ENCODE results near the gene RPL36.
"Not testable (repeated sequence)": the region's sequence is repeated elsewhere in the genome, so short reads cannot be mapped to it uniquely, and the experiment has no call there.

The RPL36 gene

DNA sequence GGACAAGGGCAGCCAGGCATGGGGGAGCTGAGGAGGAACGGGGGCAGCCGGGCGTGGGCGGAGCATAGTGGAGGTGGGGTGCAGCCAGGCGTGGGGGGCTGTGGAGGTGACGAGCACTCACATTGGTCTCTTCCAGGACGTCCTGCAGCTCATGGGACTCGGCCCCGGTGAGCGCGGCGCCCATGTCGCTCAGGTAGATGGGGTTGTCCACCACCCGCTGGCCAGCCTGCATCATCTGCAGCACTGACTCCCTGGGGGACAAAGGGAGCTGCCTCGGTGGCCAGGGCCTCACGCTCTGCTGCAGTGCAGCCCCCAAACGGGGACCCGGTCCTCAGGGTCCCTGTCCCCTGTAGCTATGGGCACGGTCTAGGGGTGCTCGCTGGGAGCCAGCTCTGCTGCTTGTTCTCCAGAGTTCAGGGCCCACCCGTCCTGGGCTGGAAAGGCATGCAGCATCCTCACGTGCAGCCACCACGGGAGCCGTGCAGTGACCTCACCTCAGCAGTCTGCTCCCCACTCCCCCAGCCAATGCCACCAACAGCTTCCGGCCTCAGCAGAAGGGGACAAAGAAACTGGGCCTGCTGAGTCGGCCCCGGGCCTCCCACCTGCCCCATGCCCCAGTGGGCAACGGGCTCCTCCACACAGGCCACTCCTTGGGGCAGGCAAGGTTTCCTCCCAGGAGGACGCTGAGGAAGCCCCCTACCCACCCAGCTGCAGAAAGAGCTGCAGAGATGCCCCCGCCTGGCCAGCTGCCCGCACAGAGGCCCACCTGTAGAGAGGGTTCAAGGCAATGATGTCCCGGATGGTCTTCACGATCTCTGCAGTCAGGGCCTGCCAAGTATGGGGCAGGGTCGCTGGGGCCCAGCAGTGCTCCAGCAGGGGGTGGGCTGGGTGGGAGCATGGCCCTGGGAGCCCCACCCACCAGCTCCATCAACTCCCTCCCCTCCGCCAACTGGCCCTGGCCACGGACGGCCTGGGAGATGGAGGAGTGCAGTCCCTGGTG lies 17.8 kb downstream of the RPL36 start:
- no peak for DNase-seq

DNA sequence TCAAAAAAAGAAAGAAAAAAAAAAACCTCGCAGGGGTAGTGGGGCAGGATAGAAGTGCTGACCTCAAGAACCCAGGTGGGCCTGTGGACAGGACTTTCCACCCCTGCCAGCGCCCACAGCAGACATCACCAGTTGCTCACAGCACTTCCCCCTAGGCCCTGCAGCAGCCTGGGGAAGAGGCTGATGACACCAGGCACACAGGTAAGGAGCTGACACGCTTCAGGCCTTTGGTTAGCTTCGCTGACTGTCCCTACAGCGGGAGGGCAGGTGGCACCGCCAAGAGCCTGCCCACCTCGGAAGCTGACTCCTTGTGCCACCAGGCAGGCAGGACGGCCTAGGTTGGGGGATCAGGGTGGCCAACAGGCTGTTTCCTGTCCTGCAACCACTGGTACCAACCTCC lies 20.9 kb downstream of the RPL36 start:
- no peak for DNase-seq

DNA sequence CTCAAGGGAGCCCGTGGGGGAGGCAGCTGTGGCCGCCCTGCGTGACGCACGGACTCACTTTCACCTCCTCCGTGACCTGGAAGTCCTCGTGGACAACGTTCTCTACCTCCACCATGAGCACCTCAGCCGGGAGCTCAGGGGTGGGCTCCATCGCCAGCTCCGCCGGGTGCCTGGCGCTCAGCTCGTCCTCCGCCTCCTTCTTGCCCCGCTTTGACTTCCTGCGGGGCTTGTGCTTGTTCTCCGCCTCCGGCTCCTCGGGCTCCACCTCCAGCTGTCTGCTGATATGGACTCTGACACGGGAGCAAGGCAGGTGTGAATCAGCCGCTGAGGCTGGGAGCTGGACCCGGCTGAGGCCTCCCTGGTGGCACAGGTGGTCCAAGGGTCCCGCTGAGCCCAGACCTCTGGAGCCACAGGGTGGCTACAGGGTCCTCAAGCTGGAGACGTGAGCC lies 21.6 kb downstream of the RPL36 start:
- DNase-seq = no peak

DNA sequence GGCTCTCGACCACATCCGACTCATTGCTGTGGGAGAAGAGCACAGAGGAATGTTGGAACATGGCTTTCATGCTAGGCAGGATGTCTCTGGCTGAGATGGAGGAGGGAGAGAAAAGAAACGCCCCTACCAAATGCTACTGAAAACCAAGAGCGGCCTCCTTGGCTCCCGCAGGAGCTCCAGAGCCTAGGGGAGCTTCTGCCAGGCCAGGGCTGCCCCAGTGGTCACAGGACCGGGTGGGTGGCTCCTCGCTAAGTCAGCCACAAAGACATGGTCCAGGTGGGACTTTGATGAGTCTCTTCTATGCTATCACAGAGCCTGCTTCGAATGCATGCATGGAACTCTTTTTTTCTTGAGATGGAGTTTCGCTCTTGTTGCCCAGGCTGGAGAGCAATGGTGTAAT lies 23.1 kb downstream of the RPL36 start:
- no peak for DNase-seq

DNA sequence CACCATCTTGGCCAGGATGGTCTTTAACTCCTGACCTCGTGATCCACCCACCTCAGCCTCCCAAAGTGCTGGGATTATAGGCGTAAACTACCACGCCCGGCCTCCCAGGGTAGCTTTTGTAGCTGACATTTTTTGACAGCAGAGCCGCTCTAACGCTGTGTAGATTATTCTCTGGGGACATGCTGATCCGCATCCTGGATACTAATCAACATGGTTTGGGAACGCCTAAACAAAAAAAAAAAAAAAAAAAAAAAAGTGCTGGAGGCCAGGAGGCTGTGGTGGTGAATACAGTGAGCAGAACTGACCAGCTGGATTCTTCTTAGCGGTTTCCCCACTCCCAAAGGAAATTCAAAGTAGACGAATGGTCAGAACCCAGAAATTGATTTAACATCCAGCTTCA lies 24.7 kb downstream of the RPL36 start:
- no peak for DNase-seq

DNA sequence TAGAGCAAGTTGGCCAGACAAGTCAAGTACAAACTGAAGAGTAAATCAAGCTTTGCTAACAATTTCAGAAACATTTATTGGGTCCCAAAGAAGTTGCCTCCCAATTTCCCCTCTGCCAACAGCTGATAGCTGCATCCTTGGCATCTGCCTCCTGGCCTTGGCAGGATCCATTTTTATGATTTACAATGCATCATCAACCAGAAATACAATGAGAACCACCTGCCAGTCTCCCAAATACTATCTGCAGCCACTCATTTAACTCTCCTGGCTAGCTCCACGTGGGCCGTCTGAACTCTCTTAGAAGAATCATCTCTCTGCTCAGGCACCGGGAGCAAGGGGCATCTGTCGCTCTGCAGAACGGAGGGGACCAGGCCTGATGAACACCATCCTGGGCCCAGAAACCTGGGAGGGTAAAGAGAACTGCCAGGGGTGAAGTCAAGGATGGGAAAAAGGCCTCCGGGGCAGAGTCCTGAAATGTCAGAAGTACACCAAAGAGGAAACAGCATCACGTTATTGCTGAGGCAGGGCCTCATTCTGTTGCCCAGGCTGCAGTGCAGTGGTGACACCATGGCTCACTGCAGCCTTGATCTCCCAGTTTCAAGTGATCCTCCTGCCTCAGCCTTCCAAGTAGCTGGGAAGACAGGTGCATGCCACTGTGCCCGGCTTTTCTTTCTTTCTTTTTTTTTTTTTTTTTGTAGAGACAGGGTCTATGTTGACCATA lies 27.3 kb downstream of the RPL36 start:
- DNase-seq = peak; percentile 25

DNA sequence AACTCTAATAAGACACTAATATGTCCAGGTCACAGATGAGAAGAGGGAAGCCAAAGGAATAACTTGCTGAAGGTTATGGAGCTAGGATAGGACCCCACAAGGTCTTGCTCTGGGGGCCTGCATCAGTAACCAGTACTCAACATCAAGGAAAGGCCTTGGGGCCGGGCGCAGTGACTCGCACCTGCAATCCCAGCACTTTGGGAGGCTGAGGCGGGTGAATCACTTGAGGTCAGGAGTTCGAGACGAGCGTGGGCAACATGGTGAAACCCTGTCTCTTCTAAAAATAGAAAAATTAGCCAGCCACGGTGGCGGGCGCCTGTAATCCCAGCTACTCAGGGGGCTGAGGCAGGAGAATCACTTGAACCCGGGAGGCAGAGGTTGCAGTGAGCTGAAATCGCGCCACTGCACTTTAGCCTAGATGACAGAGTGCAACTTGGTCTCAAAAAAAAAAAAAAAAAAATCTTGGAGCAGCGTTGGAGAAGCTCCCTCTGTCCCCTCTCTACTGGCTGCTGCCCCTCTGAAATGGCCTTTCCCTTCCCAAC lies 28.0 kb downstream of the RPL36 start:
- DNase-seq = peak; percentile 57

DNA sequence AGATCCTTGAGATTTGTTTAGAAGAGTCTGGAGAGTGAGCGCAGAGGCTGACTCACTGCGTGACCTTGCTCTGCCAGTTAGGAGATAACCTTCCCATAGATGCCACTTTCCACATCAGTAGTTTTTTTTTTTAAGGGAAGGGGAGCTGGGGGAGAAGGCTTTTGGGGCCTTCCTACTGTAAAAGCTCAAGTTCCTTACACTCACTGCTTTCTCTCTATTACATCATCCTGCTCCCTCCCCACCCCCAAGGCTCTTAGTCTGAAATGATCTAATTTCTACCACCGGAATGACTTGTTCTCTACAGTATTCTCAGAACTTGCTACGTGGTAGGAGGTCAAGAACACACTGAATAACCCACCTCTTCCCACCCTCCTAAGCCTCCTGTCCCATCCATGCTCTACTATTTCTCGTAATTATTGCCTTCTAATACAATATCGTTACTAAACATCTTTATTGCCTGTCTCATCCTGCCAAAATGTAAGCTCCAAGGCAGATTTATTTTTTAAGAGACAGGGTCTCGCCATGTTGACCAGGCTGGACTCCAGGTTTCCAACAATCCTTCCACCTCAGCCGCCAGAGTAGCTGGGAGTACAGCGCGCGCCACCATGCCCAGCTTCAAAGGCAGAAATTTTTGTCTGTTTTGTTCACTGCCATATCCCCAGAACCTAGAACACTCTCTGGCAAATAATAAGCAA lies 28.6 kb downstream of the RPL36 start:
- peak; percentile 87 for DNase-seq

DNA sequence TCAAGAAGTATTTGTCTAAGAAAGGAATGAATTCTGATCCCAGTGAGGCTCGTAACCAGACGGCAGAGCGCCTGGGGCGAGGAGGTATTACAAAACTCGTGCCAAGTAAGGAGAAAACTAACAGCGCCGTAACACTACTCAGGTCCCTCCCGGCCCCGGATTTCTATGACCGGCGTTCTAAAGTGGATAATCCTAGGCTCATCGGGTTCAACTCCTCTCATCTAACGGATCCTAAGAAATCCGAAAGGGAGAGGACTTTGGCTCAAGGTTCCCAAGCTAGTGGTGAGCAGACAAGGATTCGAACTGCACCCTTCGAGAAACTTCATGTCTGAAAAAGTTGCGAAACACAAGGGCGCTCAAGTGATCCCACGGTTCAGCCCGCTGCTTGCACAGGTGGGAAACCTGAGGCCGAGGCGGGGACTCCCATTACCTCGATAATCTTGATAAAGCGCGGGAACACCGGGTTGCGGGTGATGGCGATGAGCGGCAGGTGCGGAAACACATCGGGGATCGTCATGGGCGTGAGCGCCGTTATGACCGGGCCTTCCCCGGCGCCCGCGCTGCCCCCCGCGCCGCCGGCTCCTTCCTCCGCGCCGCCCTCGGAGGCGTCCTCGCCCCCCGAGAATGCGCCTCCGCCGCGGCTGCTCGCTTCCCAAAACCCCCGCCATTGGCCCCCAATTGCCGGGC lies 29.3 kb downstream of the RPL36 start:
- DNase-seq = peak; percentile 39

DNA sequence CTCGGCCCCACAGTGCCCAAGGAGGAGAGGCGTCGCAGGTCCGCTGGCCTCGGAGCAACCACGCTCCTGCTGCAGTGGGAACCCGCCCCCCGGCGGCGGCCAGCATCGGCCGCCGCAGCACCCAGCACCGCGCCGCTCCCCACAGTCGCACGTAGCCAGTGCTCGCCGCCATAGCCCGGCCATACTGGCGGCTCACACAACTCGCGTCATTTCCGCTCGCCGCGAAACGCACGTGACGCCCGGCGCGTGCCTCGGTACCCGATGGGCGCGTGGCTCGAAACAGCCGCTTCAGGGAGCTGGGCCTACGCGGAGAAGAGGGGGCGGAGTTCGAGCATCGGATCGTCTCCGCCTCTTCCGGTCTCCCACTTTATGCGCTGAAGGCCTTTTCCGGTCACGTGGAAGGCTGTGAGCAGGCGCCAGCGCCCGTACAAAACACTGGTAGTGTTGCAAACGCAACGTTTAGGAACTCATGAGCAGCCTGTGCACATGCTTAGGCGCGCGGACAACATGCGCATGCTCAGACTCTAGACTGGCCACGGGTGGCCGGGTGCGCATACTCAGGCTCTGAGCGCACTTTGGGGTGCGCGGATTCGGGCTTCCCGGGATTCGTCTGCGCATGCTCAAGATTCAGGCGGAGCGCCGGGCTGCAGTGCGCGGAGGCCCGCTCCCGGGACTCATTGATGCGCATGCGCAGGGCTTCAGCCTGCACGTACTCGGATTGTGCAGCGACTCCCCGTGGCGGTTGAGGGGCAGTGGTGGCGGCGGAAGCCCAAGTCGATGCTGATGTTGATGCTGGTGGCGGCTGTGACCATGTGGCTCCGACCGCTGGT lies 30.1 kb downstream of the RPL36 start, which contains the start of the genes CATSPERD and LONP1:
CATSPERD (plus strand) TSS at position 677 of the 830 bp plus-strand sequence; CDS start at position 778, 101 bp downstream.
LONP1 (minus strand) TSS at position 186 of the 830 bp plus-strand sequence; CDS start at position 172, 14 bp downstream.
- DNase-seq = peak; percentile 100

DNA sequence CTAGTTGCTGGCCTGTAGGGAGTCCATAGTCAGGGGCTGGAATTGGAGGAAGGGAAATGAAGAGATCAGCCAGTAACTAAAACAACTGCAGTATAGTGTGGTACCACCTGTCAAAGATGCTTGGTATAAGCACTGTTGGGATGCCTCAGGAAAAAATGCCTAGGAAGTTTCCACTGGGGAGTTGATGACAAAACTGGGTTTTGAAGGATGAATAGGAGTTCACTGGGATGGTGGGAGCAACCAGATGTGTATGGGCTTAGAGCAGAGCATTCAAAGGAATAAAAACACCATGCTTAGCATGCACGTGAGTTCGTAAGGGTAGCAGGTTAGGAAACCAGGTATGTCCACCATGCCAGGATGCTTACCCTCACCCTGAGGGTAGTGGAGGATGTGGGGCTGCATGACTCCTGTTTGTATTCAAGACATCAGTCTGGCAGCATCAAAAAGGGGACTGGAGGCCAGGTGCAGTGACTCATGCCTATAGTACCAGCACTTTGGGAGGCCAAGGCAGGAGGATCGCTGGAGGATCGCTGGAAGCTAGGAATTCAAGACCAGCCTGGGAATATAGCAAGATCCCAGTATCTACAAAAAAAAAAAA lies 37.5 kb downstream of the RPL36 start:
- no peak for DNase-seq

DNA sequence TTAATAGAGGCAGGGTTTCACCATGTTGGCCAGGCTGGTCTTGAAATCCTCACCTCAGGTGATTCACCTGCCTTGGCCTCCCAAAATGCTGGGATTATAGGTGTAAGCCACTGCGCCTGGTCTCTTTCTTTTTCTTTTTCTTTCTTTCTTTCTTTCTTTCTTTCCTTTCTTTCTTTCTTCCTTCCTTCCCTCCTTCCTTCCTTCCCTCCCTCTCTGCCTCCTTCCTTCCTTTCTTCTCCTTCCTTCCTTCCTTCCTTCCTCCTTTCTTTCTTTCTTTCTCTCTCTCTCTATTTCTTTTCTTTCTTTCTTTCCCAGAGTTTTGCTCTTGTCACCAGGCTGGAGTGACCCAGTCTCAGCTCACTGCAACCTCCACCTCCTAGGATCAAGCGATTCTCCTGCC lies 43.1 kb downstream of the RPL36 start:
- not testable (repeated sequence) for DNase-seq

DNA sequence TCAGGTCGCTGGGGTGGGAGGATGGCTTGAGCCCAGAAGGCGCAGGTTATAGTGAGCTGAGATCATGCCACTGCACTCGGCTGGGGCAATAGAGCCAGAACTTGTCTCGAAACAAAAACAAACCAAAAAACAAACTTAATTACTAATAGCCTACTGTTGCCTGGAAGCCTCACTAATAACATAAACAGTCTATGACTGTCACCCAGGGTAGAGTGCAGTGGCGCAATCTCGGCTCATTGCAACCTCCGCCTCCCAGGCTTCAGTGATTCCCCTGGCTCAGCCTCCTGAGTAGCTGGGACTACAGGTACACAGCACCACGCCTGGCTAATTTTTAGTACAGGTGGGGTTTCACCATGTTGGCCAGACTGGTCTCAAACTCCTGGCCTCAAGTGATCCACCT lies 48.3 kb downstream of the RPL36 start:
- no peak for DNase-seq

Data from suppressor macrophage treated with lipopolysaccharide for 4 hours (primary cell).